IMR-90 (cell line): Measurements from ENCODE around the gene USP40. TPM values are rescaled to one million over a fixed set of nuclear protein-coding genes. Genes with fewer than 3 reads are reported as not detected.

Experiments used
- ATAC-seq: fragments of 200-7000 bp; cut with Tn5 transposase; 2 replicates; pipeline ENCODE4 v1.9.1; 2020; ENCODE audit warnings: low read depth, mild to moderate bottlenecking, moderate library complexity
- BruUV-seq: library from RNA; stranded (reverse); fragments of 400-500 nt; replicated peaks from 2 replicates; lab custom pipeline; 2021; lab: Mats Ljungman, UMichigan
- CTCF ChIA-PET: fragments of 300-600 bp; formaldehyde crosslinking; extraction: SDS; loops from one replicate; lab custom pipeline; 2021; ENCODE audit warnings: antibody characterized with exemption; lab: Yijun Ruan, JAX
- POLR2A ChIA-PET: fragments of 300-600 bp; sonication (Branson Sonifier 250); formaldehyde crosslinking; loops from one replicate; lab custom pipeline; 2022; ENCODE audit warnings: antibody characterized with exemption; ENCODE audit not compliant: unreplicated experiment; lab: Charles Lee
- DNase-seq: peaks from one replicate; pipeline ENCODE4 v3.0.0; 2013
- H2AFZ ChIP-seq: replicated peaks from 2 replicates; pipeline ENCODE3; 2013; ENCODE audit warnings: low read length, mild to moderate bottlenecking; ENCODE audit not compliant: poor library complexity
- H2AK5ac ChIP-seq: 2 replicates; pipeline ENCODE4 v1.6.1; 2013; ENCODE audit warnings: low read depth, low read length, inconsistent platforms
- H2AK9ac ChIP-seq: replicated peaks from 2 replicates; pipeline ENCODE3; 2013; ENCODE audit warnings: mild to moderate bottlenecking, low read depth, low read length, moderate library complexity; ENCODE audit not compliant: poor library complexity
- H2BK120ac ChIP-seq: 2 replicates; pipeline ENCODE4 v1.6.1; 2013; ENCODE audit warnings: low read depth, low read length, inconsistent platforms
- H2BK15ac ChIP-seq: 3 replicates; pipeline ENCODE4 v1.6.1; 2013; ENCODE audit warnings: low read depth, low read length, inconsistent platforms
- H2BK20ac ChIP-seq: 2 replicates; pipeline ENCODE4 v1.6.1; 2013; ENCODE audit warnings: low read depth, mild to moderate bottlenecking, inconsistent platforms, low read length, moderate library complexity
- H2BK5ac ChIP-seq: 2 replicates; pipeline ENCODE4 v1.6.1; 2013; ENCODE audit warnings: mild to moderate bottlenecking, low read depth, low read length, inconsistent platforms; ENCODE audit not compliant: poor library complexity, severe bottlenecking
- H3K14ac ChIP-seq: replicated peaks from 2 replicates; pipeline ENCODE4 v1.6.1; 2013; ENCODE audit warnings: low read depth, low read length, inconsistent platforms
- H3K18ac ChIP-seq: 2 replicates; pipeline ENCODE4 v1.6.1; 2013; ENCODE audit warnings: low read depth, low read length, control low read depth
- H3K23ac ChIP-seq: 2 replicates; pipeline ENCODE4 v1.6.1; 2013; ENCODE audit warnings: low read depth, low read length, inconsistent platforms
- H3K27ac ChIP-seq: 2 replicates; pipeline ENCODE4 v1.5.1; 2013; ENCODE audit warnings: mild to moderate bottlenecking, control low read depth, low read length; ENCODE audit not compliant: insufficient read depth
- H3K27me3 ChIP-seq: 2 replicates; pipeline ENCODE4 v1.6.1; 2013; ENCODE audit warnings: low read length; ENCODE audit not compliant: control insufficient read depth, insufficient read depth
- H3K36me3 ChIP-seq: 2 replicates; pipeline ENCODE4 v1.6.1; 2013; ENCODE audit warnings: low read length, mixed read lengths; ENCODE audit not compliant: control insufficient read depth, insufficient read depth
- H3K4ac ChIP-seq: 2 replicates; pipeline ENCODE4 v1.6.1; 2013; ENCODE audit warnings: low read depth, low read length, inconsistent platforms
- H3K4me1 ChIP-seq: 2 replicates; pipeline ENCODE4 v1.6.1; 2013; ENCODE audit warnings: low read length, mixed read lengths; ENCODE audit not compliant: control insufficient read depth, insufficient read depth
- H3K4me2 ChIP-seq: 2 replicates; pipeline ENCODE4 v1.6.1; 2013; ENCODE audit warnings: low read depth, mild to moderate bottlenecking, control low read depth, low read length, moderate library complexity
- H3K4me3 ChIP-seq: 2 replicates; pipeline ENCODE4 v1.5.1; 2013; ENCODE audit warnings: low read depth, mild to moderate bottlenecking, control low read depth, low read length, moderate library complexity; ENCODE audit not compliant: insufficient read depth
- H3K56ac ChIP-seq: 2 replicates; pipeline ENCODE4 v1.6.1; 2013; ENCODE audit warnings: low read length, inconsistent platforms; ENCODE audit not compliant: insufficient read depth; ENCODE audit errors: extremely low read depth
- H3K79me1 ChIP-seq, 2 experiments: 2 replicates each; pipeline ENCODE4 v1.6.1; 2013; ENCODE audit warnings: low read length in 2 of 2, inconsistent platforms in 1 of 2, low read depth in 1 of 2
- H3K9ac ChIP-seq: 2 replicates; pipeline ENCODE4 v1.6.1; 2013; ENCODE audit warnings: low read depth, low read length, control low read depth
- H3K9me1 ChIP-seq: 2 replicates; pipeline ENCODE4 v1.6.1; 2013; ENCODE audit warnings: low read length, inconsistent platforms; ENCODE audit not compliant: insufficient read depth
- H3K9me3 ChIP-seq: 2 replicates; pipeline ENCODE4 v1.6.1; 2013; ENCODE audit warnings: low read length; ENCODE audit not compliant: control insufficient read depth, insufficient read depth
- H4K20me1 ChIP-seq: 2 replicates; pipeline ENCODE4 v1.6.1; 2013; ENCODE audit warnings: low read length, inconsistent platforms; ENCODE audit not compliant: insufficient read depth
- H4K5ac ChIP-seq: 2 replicates; pipeline ENCODE4 v1.6.1; 2013; ENCODE audit warnings: mild to moderate bottlenecking, low read depth, low read length, control low read depth
- H4K8ac ChIP-seq, 2 experiments: 2 replicates each; pipeline ENCODE4 v1.6.1; 2013; ENCODE audit warnings: low read depth in 2 of 2, low read length in 2 of 2, control low read depth in 1 of 2, inconsistent platforms in 1 of 2
- H4K91ac ChIP-seq: 2 replicates; pipeline ENCODE4 v1.6.1; 2013; ENCODE audit warnings: low read depth, low read length, inconsistent platforms; ENCODE audit not compliant: insufficient read depth
- MAZ ChIP-seq: IDR thresholded peaks from 2 replicates; pipeline ENCODE4 v1.6.1; 2012; ENCODE audit warnings: low read depth, mild to moderate bottlenecking, low read length, improper control_type of control experiment, moderate library complexity, borderline replicate concordance
- WGBS, 2 experiments: methylation state at CpG; one replicate each; pipeline versions ENCODE4 v1.1.5 to v1.1.7; 2013; ENCODE audit warnings: missing lambda C conversion rate in 2 of 2; ENCODE audit not compliant: insufficient read length in 1 of 2; ENCODE audit errors: extremely low coverage in 2 of 2; 5-methylcytosine and 5-hydroxymethylcytosine counted together
- dilution Hi-C: fragments of 300-500 bp; cut with HindIII; formaldehyde crosslinking; loops from one replicate; pipeline ENCODE4 v1.14.3; 2018; ENCODE audit warnings: low sequenced_read_pairs; ENCODE audit not compliant: unreplicated experiment
- in situ Hi-C: fragments of 300-500 bp; cut with MboI; formaldehyde crosslinking; loops from 3 replicates; pipeline ENCODE4 v1.14.3; 2019; ENCODE audit warnings: low sequenced_read_pairs, inconsistent platforms, mixed read lengths
- intact Hi-C: fragments of 100-400 bp; cut with micrococcal nuclease; formaldehyde crosslinking; loops from 2 replicates; pipeline ENCODE4 v1.10.0; 2022
- polyA plus RNA-seq, 3 experiments: library from polyadenylated mRNA; depleted of rRNA; stranded (reverse); fragments of >200 nt; gene quantifications; 2 replicates each; pipeline ENCODE4 v1.2.3, GENCODE V29; 2012; ENCODE audit warnings: low replicate concordance in 1 of 3
- total RNA-seq: library from RNA; depleted of rRNA; stranded (reverse); fragments of >200 nt; gene quantifications from 2 replicates; pipeline ENCODE4 v1.2.3, GENCODE V29; 2012

Gene USP40
- total and polyA plus RNA-seq, 2 of the 4 experiments (the other 2 are of a cell fraction), result 30.1 to 30.8 TPM

GRCh38 chr2:233513953-233514655 lies 52.5 kb downstream of the USP40 start:
- no peaks in the 10 kb centered on the region for H3K9me3 ChIP-seq
- H3K27ac ChIP-seq, result no peak overlapping the region
- intact Hi-C loops (loop anchor here (2.0 kb wide), 2 partner anchors 17 to 21 kb away; no protein-coding TSS in a partner anchor), dilution Hi-C loops (no loop called here), in situ Hi-C loops (no loop called here)
- no peak overlapping the region for H3K4ac ChIP-seq
- H4K20me1 ChIP-seq, result no peaks in the 10 kb centered on the region
- H3K23ac ChIP-seq, result no peak overlapping the region
- no peaks in the 10 kb centered on the region for H3K4me1 ChIP-seq
- ChIA-PET POLR2A (no interaction called here), CTCF (interaction anchor here (0.7 kb wide), 1 partner anchor 19 kb away, joined by 5 read pairs; no protein-coding TSS in a partner anchor)
- 50% methylated on average over 1 of the region's 7 CpGs; no CpG with 5 or more reads in 1 of the 2 experiments for WGBS, 2 experiments
- no peak overlapping the region for H2BK15ac ChIP-seq
- no peak overlapping the region for H3K4me2 ChIP-seq
- H2BK20ac ChIP-seq, result no peak overlapping the region
- H3K18ac ChIP-seq, result no peak overlapping the region
- no peak for TF ChIP-seq MAZ
- H3K36me3 ChIP-seq, result 0 out of 2 replicates have a peak, but pooled peaks cover 1% of the 10 kb centered on the region
- no TSS peak for BruUV-seq
- H2AFZ ChIP-seq, result no peak overlapping the region
- no peak overlapping the region for H4K8ac ChIP-seq
- no peaks in the 10 kb centered on the region for H3K79me1 ChIP-seq
- H3K27me3 ChIP-seq, result no peaks in the 10 kb centered on the region
- no peak overlapping the region for H2AK5ac ChIP-seq
- H3K14ac ChIP-seq, result no peak overlapping the region
- no peak overlapping the region for H3K4me3 ChIP-seq
- H3K9ac ChIP-seq, result no peak overlapping the region
- no peak overlapping the region for H2BK5ac ChIP-seq
- DNase-seq, result no peak
- ATAC-seq, result no peak
- no peak overlapping the region for H4K91ac ChIP-seq
- H2AK9ac ChIP-seq, result no peak overlapping the region
- H4K5ac ChIP-seq, result no peak overlapping the region
- no peaks in the 10 kb centered on the region for H3K9me1 ChIP-seq
- no peak overlapping the region for H3K56ac ChIP-seq
- no peak overlapping the region for H2BK120ac ChIP-seq
